Measurements from ENCODE around the gene NAGLU.

- no peak for TF ChIP-seq CTCF (optimal IDR thresholded peaks at IDR 0.05 in 1 of 3, IDR thresholded peaks at IDR 0.05 in 1 of 3, conservative IDR thresholded peaks at IDR 0.05 in 1 of 3; ENCODE audit: extremely low read depth in 1 of 3, insufficient read depth in 2 of 3, low read length in 3 of 3)
- TF ChIP-seq EZH2 (IDR thresholded peaks at IDR 0.05; ENCODE audit: low read length), result no peak
Observed at GRCh38 chr17:42507671-42508070, 28.4 kb upstream of the NAGLU start.

Measured in keratinocyte (primary cell).